ENCODE results near the gene VPS16.

DNA sequence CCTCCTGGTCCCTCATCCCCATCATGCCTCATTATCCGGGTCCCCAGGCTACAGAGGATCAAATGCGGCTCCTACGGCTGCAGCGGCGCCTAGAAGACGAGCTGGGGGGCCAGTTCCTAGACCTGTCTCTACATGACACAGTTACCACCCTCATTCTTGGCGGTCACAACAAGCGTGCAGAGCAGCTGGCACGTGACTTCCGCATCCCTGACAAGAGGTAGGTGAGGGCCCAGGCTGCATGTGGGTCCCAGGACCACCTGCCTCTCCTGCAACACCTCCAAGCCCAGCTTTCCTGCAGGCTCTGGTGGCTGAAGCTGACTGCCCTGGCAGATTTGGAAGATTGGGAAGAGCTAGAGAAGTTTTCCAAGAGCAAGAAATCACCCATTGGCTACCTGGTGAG is 24.6 kb downstream of the VPS16 start:
- TF ChIP-seq SNAI2 (CRISPR knock-in tag; IDR thresholded peaks at IDR 0.05) (no peak), ZFP30 (CRISPR knock-in tag; IDR thresholded peaks at IDR 0.05) (no peak), TOX (CRISPR knock-in tag; IDR thresholded peaks at IDR 0.05; ENCODE audit: borderline replicate concordance) (no peak), ISL1 (CRISPR knock-in tag; IDR thresholded peaks at IDR 0.05) (no peak), OSR1 (CRISPR knock-in tag; IDR thresholded peaks at IDR 0.05) (no peak), CSDC2 (CRISPR knock-in tag; IDR thresholded peaks at IDR 0.05) (no peak), ZNF8 (CRISPR knock-in tag; IDR thresholded peaks at IDR 0.05) (no peak), GLIS3 (CRISPR knock-in tag; IDR thresholded peaks at IDR 0.05) (no peak)
- TF ChIP-seq, protein P1, sequence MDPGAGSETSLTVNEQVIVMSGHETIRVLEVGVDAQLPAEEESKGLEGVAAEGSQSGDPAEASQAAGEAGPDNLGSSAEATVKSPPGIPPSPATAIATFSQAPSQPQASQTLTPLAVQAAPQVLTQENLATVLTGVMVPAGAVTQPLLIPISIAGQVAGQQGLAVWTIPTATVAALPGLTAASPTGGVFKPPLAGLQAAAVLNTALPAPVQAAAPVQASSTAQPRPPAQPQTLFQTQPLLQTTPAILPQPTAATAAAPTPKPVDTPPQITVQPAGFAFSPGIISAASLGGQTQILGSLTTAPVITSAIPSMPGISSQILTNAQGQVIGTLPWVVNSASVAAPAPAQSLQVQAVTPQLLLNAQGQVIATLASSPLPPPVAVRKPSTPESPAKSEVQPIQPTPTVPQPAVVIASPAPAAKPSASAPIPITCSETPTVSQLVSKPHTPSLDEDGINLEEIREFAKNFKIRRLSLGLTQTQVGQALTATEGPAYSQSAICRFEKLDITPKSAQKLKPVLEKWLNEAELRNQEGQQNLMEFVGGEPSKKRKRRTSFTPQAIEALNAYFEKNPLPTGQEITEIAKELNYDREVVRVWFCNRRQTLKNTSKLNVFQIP (CRISPR knock-in tag; IDR thresholded peaks at IDR 0.05; ENCODE audit: borderline replicate concordance, low read depth) = no peak
- TF ChIP-seq, protein P2, sequence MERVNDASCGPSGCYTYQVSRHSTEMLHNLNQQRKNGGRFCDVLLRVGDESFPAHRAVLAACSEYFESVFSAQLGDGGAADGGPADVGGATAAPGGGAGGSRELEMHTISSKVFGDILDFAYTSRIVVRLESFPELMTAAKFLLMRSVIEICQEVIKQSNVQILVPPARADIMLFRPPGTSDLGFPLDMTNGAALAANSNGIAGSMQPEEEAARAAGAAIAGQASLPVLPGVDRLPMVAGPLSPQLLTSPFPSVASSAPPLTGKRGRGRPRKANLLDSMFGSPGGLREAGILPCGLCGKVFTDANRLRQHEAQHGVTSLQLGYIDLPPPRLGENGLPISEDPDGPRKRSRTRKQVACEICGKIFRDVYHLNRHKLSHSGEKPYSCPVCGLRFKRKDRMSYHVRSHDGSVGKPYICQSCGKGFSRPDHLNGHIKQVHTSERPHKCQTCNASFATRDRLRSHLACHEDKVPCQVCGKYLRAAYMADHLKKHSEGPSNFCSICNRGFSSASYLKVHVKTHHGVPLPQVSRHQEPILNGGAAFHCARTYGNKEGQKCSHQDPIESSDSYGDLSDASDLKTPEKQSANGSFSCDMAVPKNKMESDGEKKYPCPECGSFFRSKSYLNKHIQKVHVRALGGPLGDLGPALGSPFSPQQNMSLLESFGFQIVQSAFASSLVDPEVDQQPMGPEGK (CRISPR knock-in tag; IDR thresholded peaks at IDR 0.05; ENCODE audit: borderline replicate concordance) = no peak

Data from SK-N-SH treated with all-trans-retinoic acid at 6 μM for 48 hours (cell line).